ENCODE data around the gene MAP2K1. TPM values are rescaled to one million over a fixed set of nuclear protein-coding genes. Genes with fewer than 3 reads are reported as not detected.
"Not testable (repeated sequence)": the region's sequence is repeated elsewhere in the genome, so short reads cannot be mapped to it uniquely, and the experiment has no call there.

Gene MAP2K1
- 10 to 100 TPM; 29.5 to 37.6 (median 35.9) TPM for total RNA-seq

DNA sequence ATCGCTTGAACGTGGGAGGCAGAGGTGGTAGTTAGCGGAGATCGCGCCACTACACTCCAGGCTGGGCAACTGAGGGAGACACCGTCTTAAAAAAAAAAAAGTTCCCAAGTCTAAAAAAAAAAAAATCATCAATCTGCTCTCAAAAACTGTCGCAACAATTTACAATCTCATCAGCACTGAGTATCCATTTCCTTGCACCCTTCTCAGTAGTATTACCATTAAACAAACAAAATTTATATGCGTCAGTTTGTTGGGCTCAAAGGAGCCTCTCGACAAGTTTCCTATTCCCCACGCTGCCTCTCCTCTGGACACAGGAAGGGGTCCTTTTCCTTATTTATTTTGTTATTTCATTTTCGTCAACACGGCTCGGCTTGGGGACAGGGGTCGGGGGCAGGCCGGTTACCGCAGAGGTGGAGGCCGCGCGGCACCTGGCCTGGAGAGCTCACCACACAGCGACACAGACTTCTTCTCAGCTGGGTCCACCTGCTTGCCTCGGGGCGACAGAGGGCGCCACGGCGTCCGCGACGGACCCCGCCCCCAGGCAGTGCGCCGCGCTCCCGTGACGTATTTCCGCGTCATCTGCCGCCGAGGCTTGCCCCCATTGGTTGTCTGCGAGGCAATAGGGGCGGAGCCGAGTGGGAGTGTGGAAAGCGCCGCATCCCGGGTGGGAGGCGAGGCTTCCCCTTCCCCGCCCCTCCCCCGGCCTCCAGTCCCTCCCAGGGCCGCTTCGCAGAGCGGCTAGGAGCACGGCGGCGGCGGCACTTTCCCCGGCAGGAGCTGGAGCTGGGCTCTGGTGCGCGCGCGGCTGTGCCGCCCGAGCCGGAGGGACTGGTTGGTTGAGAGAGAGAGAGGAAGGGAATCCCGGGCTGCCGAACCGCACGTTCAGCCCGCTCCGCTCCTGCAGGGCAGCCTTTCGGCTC lies at the start of gene MAP2K1:
Gene MAP2K1 (plus strand): TSS at position 709 of the 920 bp plus-strand sequence. CDS start 436 bp downstream, outside the sequence.
- DNase-seq (ENCODE audit: extremely low spot score): peak; percentile 99
- intact Hi-C loops (cut with DNase I): loop anchor here (2.0 kb wide), 1 partner anchor 118 kb away; the partner anchor contains the start of genes RPL4 and ZWILCH
- TF ChIP-seq POLR2A (IDR thresholded peaks at IDR 0.05; ENCODE audit: low read depth) (peak; percentile 43), EP300 (IDR thresholded peaks at IDR 0.05) (no peak), POLR2AphosphoS5 (IDR thresholded peaks at IDR 0.05) (peak; percentile 89 to 95)
- TF ChIP-seq, protein P1, sequence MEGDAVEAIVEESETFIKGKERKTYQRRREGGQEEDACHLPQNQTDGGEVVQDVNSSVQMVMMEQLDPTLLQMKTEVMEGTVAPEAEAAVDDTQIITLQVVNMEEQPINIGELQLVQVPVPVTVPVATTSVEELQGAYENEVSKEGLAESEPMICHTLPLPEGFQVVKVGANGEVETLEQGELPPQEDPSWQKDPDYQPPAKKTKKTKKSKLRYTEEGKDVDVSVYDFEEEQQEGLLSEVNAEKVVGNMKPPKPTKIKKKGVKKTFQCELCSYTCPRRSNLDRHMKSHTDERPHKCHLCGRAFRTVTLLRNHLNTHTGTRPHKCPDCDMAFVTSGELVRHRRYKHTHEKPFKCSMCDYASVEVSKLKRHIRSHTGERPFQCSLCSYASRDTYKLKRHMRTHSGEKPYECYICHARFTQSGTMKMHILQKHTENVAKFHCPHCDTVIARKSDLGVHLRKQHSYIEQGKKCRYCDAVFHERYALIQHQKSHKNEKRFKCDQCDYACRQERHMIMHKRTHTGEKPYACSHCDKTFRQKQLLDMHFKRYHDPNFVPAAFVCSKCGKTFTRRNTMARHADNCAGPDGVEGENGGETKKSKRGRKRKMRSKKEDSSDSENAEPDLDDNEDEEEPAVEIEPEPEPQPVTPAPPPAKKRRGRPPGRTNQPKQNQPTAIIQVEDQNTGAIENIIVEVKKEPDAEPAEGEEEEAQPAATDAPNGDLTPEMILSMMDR (IDR thresholded peaks at IDR 0.05): peak; percentile 69 to 83 (median 71)

DNA sequence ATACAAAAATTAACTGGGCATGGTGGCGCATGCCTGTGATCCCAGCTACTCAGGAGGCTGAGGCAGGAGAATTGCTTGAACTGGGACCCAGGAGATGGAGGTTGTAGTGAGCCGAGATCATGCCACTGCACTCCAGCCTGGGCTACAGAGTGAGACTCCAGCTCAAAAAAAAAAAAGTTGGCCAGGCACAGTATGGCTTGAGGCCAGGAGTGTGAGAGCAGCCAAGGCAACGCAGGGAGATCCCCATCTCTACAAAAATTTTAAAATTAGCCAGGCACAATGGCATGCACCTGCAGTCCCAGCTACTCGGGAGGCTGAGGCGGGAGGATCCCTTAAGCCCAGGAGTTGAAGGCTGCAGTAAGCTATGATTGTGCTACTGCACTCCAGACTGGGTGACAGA lies 38.2 kb upstream of the MAP2K1 start:
- WGBS: 50% methylated on average over 5 of the region's 5 CpGs
- peaks cover 9 to 51% (median 36%) of the 10 kb centered on the region in 4 donors for H3K36me3 ChIP-seq

More for the DNA sequence above, at the start of gene MAP2K1:
- no peaks in the 10 kb centered on the region for H3K36me3 ChIP-seq
- no peaks in the 10 kb centered on the region for H3K27me3 ChIP-seq
- peak within 1 kb of the TSS; percentile 92 to 99 (median 98) for H3K27ac ChIP-seq (replicated peaks in 1 of 4)
- no peaks in the 10 kb centered on the region for H3K9me3 ChIP-seq
- peaks cover 32 to 45% (median 43%) of the 10 kb centered on the region in 4 donors for H3K4me1 ChIP-seq
- peak within 1 kb of the TSS; percentile 83 to 97 (median 94) for H3K4me3 ChIP-seq
- 9% methylated on average over 24 of the region's 69 CpGs for WGBS

DNA sequence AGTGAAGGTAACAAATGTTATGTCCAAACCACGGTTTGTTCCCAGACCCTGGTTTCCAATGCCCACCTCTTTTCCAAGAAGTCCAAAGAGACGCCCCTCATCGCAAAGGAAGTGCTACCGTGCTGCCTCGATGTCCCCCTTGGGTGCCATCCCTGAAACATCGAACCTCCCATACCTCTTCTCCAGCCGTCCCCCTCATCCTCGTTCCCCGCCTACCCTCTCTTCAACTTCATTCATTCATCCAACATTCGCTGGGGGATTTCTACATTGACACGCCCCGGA lies 30.7 kb upstream of the MAP2K1 start:
- intact Hi-C loops (cut with DNase I): loop anchor here (2.0 to 10.0 kb wide), 2 partner anchors 29 to 139 kb away; partner anchors contain the start of gene SNAPC5
- WGBS: 4% methylated on average over 12 of the region's 12 CpGs
- Histone ChIP-seq H3K9me3 (no peaks in the 10 kb centered on the region), H3K4me3 (peak overlapping the region; percentile 70 to 84 (median 70)), H3K27ac (replicated peaks in 1 of 4) (peak overlapping the region; percentile 81 to 88 (median 84)), H3K27me3 (no peaks in the 10 kb centered on the region), H3K36me3 (peaks cover 4 to 15% (median 9%) of the 10 kb centered on the region in 4 donors), H3K4me1 (peaks cover 4 to 15% (median 9%) of the 10 kb centered on the region in 4 donors)
- no peak for TF ChIP-seq POLR2A (IDR thresholded peaks at IDR 0.05; ENCODE audit: low read depth)
- DNase-seq (ENCODE audit: extremely low spot score): no peak

More for the DNA sequence above, 38.2 kb upstream of the MAP2K1 start:
- H3K27me3 ChIP-seq; H3K4me1 ChIP-seq; DNase-seq (ENCODE audit: extremely low spot score); intact Hi-C loops (cut with DNase I); H3K4me3 ChIP-seq; H3K27ac ChIP-seq (replicated peaks in 1 of 4); H3K9me3 ChIP-seq: not testable (repeated sequence)

DNA sequence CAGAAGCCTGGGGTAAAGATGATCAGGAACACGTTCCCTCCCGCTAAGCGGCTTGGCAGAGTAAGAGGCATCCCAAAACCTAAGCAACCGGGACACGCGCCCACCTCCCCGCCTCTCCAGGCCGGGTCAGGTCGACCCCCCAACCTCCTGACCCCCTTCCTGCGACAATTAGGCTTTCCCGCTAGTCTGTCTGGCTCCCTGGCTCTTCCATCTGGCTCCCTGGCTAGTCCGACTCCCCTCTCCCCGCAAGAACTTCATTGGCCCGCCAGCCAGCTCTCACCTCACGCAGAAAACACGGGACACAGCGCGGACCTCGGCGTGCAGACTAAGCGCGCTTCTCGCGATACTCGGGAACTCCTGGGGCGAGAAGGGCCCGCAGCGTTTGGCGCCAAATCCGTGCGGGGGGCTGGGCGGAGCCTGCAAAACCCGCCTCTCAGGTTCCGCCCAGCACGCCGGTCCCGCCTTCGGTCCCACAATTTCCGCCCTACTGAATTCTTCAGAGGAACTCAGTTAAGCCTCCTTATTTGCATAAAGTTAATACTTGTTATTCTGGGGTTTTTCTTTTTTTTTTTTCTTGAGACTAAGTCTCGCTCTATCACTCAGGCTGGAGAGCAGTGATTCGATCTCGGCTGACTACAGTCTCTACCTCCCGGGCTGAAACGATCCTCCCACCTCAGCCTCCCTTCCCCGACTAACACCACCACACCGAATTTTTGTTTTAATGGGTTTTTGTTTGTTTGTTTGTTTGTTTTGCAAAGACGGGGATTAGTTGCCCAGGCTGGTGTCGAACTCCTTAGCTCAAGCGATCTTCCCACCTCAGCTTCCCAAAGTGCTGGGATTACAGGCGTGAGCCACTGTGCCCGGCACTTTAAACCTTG lies 30.1 kb upstream of the MAP2K1 start, which contains the start of gene TIPIN:
Gene TIPIN (minus strand): TSS at position 327 of the 878 bp plus-strand sequence. CDS start 3,738 bp downstream, outside the sequence.
- Histone ChIP-seq H3K4me1 (peaks cover 4 to 15% (median 9%) of the 10 kb centered on the region in 4 donors), H3K4me3 (peak within 1 kb of the TSS; percentile 70 to 84 (median 70)), H3K9me3 (no peaks in the 10 kb centered on the region), H3K27me3 (no peaks in the 10 kb centered on the region), H3K36me3 (peaks cover 4 to 13% (median 9%) of the 10 kb centered on the region in 4 donors), H3K27ac (replicated peaks in 1 of 4) (peak within 1 kb of the TSS; percentile 81 to 88 (median 84))
- intact Hi-C loops (cut with DNase I): loop anchor here (2.0 to 10.0 kb wide), 2 partner anchors 28 to 138 kb away; partner anchors contain the start of gene SNAPC5
- TF ChIP-seq, protein P1 (IDR thresholded peaks at IDR 0.05): no peak
- TF ChIP-seq POLR2AphosphoS5 (IDR thresholded peaks at IDR 0.05): peak; percentile 79 to 84
- peak; percentile 97 for DNase-seq (ENCODE audit: extremely low spot score)
- 9% methylated on average over 45 of the region's 51 CpGs for WGBS

DNA sequence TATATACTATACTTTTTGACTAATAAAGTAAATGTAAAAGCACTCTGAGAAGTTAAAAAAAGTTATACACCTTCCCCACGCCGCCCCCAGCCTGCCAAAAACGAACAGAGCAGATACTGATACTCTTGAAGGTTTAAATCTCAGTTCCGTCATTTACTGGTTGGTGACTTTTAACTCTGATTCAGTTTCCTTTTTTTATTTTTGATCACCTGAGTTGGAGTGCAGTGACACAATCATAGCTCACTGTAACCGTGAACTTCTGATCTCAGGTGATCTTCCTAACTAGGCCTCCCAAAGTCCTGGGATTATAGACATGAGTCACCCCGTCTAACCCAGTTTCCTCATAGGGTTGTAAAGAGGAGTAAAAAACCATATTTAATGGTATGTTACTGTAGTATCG lies 27.0 kb upstream of the MAP2K1 start:
- DNase-seq (ENCODE audit: extremely low spot score): no peak
- no peaks in the 10 kb centered on the region for H3K27me3 ChIP-seq
- H3K4me1 ChIP-seq: peaks cover 4 to 15% (median 9%) of the 10 kb centered on the region in 4 donors
- intact Hi-C loops (cut with DNase I): loop anchor here (10.0 kb wide), 1 partner anchor 135 kb away; the partner anchor contains the start of gene SNAPC5
- H3K36me3 ChIP-seq: no peaks in the 10 kb centered on the region
- WGBS: 89% methylated on average over 7 of the region's 7 CpGs
- no peak overlapping the region for H3K4me3 ChIP-seq
- H3K9me3 ChIP-seq: no peaks in the 10 kb centered on the region
- TF ChIP-seq, protein P1 (IDR thresholded peaks at IDR 0.05): no peak
- TF ChIP-seq POLR2AphosphoS5 (IDR thresholded peaks at IDR 0.05): no peak
- TF ChIP-seq POLR2A (IDR thresholded peaks at IDR 0.05; ENCODE audit: low read depth): no peak
- TF ChIP-seq EP300 (IDR thresholded peaks at IDR 0.05): no peak
- no peak overlapping the region for H3K27ac ChIP-seq (replicated peaks in 1 of 4)

DNA sequence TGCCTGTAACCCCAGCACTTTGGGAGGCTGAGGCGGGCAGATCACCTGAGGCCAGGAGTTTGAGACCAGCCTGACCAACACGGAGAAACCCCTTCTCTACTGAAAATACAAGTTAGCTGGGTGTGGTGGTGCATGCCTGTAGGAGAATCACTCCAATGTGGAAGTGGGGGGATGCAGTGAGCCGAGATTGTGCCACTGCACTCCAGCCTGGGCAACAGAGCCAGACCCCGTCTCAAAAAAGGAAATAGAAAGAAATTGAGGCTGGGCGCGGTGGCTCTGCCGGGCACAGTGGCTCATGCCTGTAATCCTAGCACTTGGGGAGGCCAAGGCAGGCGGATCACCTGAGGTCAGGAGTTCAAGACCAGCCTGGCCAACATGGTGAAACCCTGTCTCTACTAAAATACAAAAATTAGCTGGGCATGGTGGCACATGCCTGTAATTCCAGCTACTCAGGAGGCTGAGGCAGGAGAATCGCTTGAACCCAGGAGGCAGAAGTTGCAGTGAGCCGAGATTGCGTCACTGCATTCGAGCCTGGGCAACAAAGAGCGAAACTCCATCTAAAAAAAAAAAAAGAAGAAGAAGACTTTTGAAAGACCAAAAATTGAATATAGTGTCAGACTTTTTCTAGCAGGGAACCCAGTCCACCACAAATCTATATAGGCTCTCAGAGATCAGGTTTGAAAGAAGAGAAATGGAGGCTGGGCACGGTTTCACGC lies 24.8 kb upstream of the MAP2K1 start:
- H3K27me3 ChIP-seq; H3K4me3 ChIP-seq; DNase-seq (ENCODE audit: extremely low spot score); H3K36me3 ChIP-seq; H3K4me1 ChIP-seq; intact Hi-C loops (cut with DNase I); H3K9me3 ChIP-seq; H3K27ac ChIP-seq (replicated peaks in 1 of 4): not testable (repeated sequence)
- WGBS: 84% methylated on average over 15 of the region's 15 CpGs
